Measurements from ENCODE around the gene TSGA10. TPM values are rescaled to one million over a fixed set of nuclear protein-coding genes. Genes with fewer than 3 reads are reported as not detected.

The TSGA10 gene
- total RNA-seq, 1 experiment from 2014 or later, result 6.6 TPM

GRCh38 chr2:98947554-98947953 lies 207.2 kb downstream of the TSGA10 start:
- ChIA-PET CTCF (no interaction called here), POLR2A (no interaction called here), RAD21 (ENCODE audit: low non-redundant PET in 1 of 2, low total read pairs in 2 of 2, uncharacterized antibody in 2 of 2, unreplicated experiment in 2 of 2) (no interaction called here)
- Histone ChIP-seq H3K9me3 (ENCODE audit: control insufficient read depth in 1 of 2, insufficient read depth in 1 of 2, low read depth in 1 of 2, low read length in 2 of 2) (no peaks in the 10 kb centered on the region), H3K4me1 (ENCODE audit: control insufficient read depth in 1 of 2, insufficient read depth in 2 of 2, low read length in 2 of 2) (no peaks in the 10 kb centered on the region), H3K9me2 (ENCODE audit: insufficient read depth) (no peaks in the 10 kb centered on the region), H3K4me3 (replicated peaks in 1 of 2; ENCODE audit: low read depth in 1 of 2, low read length in 2 of 2) (no peak overlapping the region), H3K27me3 (ENCODE audit: insufficient read depth, low read length) (no peaks in the 10 kb centered on the region), H3K79me2 (ENCODE audit: insufficient read depth, low read length) (no peaks in the 10 kb centered on the region), H4K20me1 (ENCODE audit: insufficient read depth) (no peaks in the 10 kb centered on the region), H2AFZ (ENCODE audit: low read depth, low read length, poor library complexity, severe bottlenecking) (no peak overlapping the region), H3K4me2 (ENCODE audit: low read length) (no peak overlapping the region), H3K9ac (ENCODE audit: low read length) (no peak overlapping the region), H3K27ac (ENCODE audit: low read depth, low read length) (no peak overlapping the region), H3K36me3 (ENCODE audit: control insufficient read depth in 1 of 2, insufficient read depth in 2 of 2, low read length in 2 of 2) (no peaks in the 10 kb centered on the region)
- DNase-seq (ENCODE audit: low read depth, low spot score) (no peak), ATAC-seq (no peak)
- TF ChIP-seq POLR2AphosphoS5 (IDR thresholded peaks at IDR 0.05; ENCODE audit: low read depth, low read length), result no peak
- TF ChIP-seq TCF7L2 (IDR thresholded peaks at IDR 0.05; ENCODE audit: borderline replicate concordance, extremely low read depth, insufficient read depth, insufficient read length), result no peak
- TF ChIP-seq EZH2phosphoT487 (IDR thresholded peaks at IDR 0.05; ENCODE audit: borderline replicate concordance), result no peak
- no peak for TF ChIP-seq RAD21 (IDR thresholded peaks at IDR 0.05; ENCODE audit: low read depth)
- intact Hi-C loops (cut with micrococcal nuclease), result no loop called here
- no TSS peak for BruUV-seq (replicated peaks)

Other genes starting within 250 kb of the TSGA10 start
- gene CRACDL, start 218.7 kb downstream of the TSGA10 start, total RNA-seq (2021; ENCODE audit: unreplicated experiment), result 1.1 TPM
- gene C2orf15, start 13.2 kb downstream of the TSGA10 start, total RNA-seq (2021; ENCODE audit: unreplicated experiment), result 1.9 TPM
- 8.5 TPM for gene LIPT1, start within 50 bp of the TSGA10 start, total RNA-seq (2021; ENCODE audit: unreplicated experiment)
- gene MITD1, start 26.1 kb upstream of the TSGA10 start, total RNA-seq (2021; ENCODE audit: unreplicated experiment), result 20.7 TPM
- 38.1 TPM for gene MRPL30, start 26.2 kb upstream of the TSGA10 start, total RNA-seq (2021; ENCODE audit: unreplicated experiment)
- 0.27 TPM for gene LYG2, start 100.7 kb upstream of the TSGA10 start, total RNA-seq (2021; ENCODE audit: unreplicated experiment)
- 3.8 TPM for gene LYG1, start 146.3 kb upstream of the TSGA10 start, total RNA-seq (2021; ENCODE audit: unreplicated experiment)
- 18.3 TPM for gene TXNDC9, start 181.4 kb upstream of the TSGA10 start, total RNA-seq (2021; ENCODE audit: unreplicated experiment)
- gene EIF5B, start 182.4 kb upstream of the TSGA10 start, total RNA-seq (2021; ENCODE audit: unreplicated experiment), result 65.9 TPM

Data from HCT116 (cell line).